ENCODE measurements around the gene UGGT2.
"Not testable (repeated sequence)": the region's sequence is repeated elsewhere in the genome, so short reads cannot be mapped to it uniquely, and the experiment has no call there.

The UGGT2 gene

DNA sequence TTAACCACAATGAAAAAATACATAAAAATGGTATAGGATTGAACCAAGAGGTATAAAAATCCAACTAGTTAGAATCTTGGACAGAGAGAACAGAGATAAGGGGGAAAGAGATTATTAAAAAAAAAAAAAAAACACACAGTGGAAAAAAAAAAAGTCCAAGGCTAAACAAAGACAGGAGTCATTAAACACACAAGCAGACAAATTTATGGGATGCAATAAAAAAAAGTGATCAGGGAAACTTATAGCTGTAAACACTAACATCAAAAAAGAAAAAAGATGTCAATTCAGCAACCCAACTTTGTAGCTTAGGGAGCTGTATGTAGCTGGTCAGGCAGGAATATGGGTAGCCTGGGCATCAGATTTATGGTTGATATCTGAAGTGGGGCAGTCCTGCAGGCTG, 247.3 kb downstream of the UGGT2 start:
- no peak for DNase-seq (ENCODE audit: low read depth)
- no peak overlapping the region for H3K4me3 ChIP-seq (ENCODE audit: low read depth, low read length)
- TF ChIP-seq, protein P1, sequence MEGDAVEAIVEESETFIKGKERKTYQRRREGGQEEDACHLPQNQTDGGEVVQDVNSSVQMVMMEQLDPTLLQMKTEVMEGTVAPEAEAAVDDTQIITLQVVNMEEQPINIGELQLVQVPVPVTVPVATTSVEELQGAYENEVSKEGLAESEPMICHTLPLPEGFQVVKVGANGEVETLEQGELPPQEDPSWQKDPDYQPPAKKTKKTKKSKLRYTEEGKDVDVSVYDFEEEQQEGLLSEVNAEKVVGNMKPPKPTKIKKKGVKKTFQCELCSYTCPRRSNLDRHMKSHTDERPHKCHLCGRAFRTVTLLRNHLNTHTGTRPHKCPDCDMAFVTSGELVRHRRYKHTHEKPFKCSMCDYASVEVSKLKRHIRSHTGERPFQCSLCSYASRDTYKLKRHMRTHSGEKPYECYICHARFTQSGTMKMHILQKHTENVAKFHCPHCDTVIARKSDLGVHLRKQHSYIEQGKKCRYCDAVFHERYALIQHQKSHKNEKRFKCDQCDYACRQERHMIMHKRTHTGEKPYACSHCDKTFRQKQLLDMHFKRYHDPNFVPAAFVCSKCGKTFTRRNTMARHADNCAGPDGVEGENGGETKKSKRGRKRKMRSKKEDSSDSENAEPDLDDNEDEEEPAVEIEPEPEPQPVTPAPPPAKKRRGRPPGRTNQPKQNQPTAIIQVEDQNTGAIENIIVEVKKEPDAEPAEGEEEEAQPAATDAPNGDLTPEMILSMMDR (conservative IDR thresholded peaks at IDR 0.05; ENCODE audit: low read depth, low read length) = no peak

DNA sequence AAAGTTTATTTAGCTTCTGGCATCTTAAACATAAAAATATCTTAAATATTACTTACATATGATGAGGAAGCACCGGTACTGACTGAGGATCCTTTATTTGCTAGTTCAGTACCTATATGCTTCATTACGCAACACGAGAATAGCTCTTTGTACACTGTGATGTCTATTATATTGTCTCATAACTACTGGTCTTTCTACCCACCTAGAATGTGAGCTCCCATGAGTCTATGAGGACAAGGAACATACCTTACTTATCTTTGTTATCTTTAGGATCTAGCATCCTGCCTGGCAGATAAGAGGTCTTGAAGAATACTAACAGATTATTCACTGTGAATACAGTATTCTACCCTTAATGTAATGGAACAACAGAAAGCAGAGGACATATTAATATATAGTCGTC, 251.4 kb downstream of the UGGT2 start:
- TF ChIP-seq, protein P1 (conservative IDR thresholded peaks at IDR 0.05; ENCODE audit: low read depth, low read length) = no peak
- no peak overlapping the region for H3K4me3 ChIP-seq (ENCODE audit: low read depth, low read length)
- no peak for DNase-seq (ENCODE audit: low read depth)

DNA sequence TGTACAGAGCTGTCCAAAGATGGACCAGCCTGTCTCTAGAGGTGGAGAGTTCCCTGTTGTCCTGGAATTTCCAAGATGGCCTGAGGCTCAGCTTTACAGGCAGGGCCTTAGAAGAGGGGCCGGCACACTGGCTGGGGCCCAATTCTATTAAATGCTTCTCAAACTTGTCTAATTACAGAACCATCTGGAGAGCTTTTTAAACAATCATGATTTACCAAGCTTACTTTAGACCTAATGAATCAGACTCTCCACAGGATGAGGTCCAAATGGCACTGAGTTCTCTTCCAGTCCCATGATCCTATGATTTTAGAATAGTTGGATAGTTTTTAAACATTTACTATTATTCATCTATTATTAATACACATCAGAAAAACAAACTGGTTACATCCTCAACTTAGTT, 252.8 kb downstream of the UGGT2 start:
- TF ChIP-seq, protein P1 (conservative IDR thresholded peaks at IDR 0.05; ENCODE audit: low read depth, low read length) = no peak
- no peak for DNase-seq (ENCODE audit: low read depth)
- no peak overlapping the region for H3K4me3 ChIP-seq (ENCODE audit: low read depth, low read length)

DNA sequence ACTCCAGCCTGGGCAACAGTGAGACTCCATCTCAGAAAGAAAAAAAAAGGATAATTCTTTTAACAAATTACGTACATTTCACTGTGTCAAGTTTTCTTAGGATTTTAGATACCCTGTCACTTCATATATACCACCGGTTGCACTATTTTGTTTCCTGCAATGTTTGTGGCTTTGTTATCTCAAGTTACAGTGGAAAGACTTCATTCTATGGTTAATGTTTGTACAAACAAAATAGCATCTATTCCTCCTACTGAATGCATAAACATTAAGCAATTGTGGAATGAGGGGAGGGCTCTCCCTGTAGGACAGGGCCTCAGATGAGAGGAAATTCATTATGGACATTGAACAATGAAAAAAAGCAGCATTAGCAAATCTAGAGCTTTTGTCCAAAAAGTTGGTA, 256.2 kb downstream of the UGGT2 start:
- no peak for DNase-seq (ENCODE audit: low read depth)
- TF ChIP-seq, protein P1 (conservative IDR thresholded peaks at IDR 0.05; ENCODE audit: low read depth, low read length) = no peak
- no peak overlapping the region for H3K4me3 ChIP-seq (ENCODE audit: low read depth, low read length)

DNA sequence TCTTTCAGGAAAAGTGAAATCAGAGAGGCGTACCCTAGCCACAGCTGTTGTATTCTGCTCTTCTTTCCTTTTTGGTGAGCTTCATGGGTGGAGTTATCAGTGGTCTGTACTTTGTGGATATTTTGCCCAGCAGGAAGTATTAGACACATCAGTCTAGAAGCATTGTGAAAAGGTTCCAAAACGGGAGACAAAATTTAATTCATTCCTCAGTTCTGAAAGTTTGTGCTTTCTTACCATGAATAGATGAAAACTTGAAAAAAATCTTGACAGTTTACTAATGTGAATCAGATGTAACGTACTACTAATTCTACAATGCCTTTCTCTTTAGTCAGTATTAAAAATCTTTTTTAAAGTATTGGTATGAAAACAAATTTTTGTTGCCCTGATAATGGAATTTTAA, 259.4 kb downstream of the UGGT2 start:
- DNase-seq (ENCODE audit: low read depth) = no peak
- no peak overlapping the region for H3K4me3 ChIP-seq (ENCODE audit: low read depth, low read length)
- TF ChIP-seq, protein P1 (conservative IDR thresholded peaks at IDR 0.05; ENCODE audit: low read depth, low read length) = no peak

DNA sequence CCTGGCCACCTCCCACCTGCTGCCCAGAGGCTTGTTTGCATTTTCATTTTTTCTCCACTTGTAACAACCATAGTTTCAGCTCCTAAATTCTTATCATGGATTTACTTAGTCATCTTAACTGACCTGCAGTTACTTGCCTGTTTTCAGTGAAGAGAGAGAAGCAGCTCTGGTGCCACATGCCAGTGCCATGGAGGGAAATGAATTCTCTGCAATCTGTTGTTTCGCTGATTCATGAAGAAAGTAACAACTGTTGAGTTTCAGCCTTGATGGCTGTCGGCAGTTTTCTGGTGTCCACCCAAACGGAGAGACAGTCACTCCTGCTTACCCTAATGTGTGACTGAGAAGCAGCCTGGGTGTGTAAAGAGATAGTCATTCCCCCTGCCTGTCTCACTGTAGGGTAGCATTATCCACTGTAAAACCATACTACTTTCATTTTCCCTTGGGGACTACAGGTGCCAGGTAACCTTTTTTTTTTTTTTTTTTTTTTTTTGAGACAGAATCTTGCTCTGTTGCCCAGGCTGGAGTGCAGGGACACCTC, 260.1 kb downstream of the UGGT2 start:
- TF ChIP-seq, protein P1 (conservative IDR thresholded peaks at IDR 0.05; ENCODE audit: low read depth, low read length) = no peak
- no peak overlapping the region for H3K4me3 ChIP-seq (ENCODE audit: low read depth, low read length)
- DNase-seq (ENCODE audit: low read depth) = no peak

DNA sequence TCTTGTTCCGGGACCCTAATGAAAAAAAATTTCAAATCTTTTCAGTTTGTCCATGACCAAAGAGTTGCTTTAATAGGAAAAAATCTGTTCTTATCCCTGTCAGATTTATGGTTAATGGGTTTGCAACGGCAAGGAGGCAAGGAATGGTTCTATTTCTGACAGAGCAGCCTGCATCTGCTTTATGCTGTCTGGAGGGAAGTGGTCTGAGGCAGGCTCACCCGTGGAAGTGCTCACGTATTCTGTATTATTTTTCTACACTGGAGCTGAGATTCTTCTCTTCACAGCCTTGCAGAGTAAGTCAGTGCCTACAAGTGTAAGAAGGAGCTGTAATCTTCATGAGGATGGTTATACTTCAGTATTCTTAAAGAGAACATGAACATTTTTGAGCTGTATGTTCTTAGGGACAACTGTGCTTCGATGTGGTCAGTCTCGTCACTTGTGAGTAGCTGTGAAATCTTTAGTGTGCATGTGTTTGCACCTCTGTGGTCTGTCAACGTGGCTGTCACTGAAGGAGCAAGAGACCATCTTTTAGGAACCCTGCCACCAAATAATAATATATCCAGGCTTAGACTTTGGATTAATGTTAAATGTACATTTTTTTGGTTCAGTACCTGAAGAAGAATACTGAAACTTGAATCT, 262.0 kb downstream of the UGGT2 start:
- no peak overlapping the region for H3K4me3 ChIP-seq (ENCODE audit: low read depth, low read length)
- DNase-seq (ENCODE audit: low read depth) = no peak
- TF ChIP-seq, protein P1 (conservative IDR thresholded peaks at IDR 0.05; ENCODE audit: low read depth, low read length) = no peak

DNA sequence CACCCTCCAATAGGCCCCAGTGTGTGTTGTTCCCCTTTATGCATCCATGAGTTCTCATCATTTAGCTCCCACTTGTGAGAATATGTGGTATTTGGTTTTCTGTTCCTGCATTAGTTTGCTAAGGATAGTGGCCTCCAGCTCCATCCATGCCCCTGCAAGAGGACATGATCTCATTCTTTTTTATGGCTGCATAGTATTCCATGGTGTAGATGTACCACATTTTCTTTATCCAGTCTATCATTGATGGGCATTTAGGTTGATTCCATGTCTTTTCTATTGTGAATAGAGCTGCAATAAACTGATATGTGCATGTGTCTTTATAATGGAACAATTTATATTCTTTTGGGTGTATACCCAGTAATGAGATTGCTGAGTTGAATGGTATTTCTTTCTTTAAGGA, 263.9 kb downstream of the UGGT2 start:
- H3K4me3 ChIP-seq (ENCODE audit: low read depth, low read length); DNase-seq (ENCODE audit: low read depth): not testable (repeated sequence)

Measured in choroid plexus epithelial cell (primary cell).